ENCODE results near the gene IER2. TPM values are rescaled to one million over a fixed set of nuclear protein-coding genes. Genes with fewer than 3 reads are reported as not detected.

The IER2 gene
- total RNA-seq, 1 donor from 2014 or later = 19.8 TPM

- DNase-seq = peak; percentile 95
- intact Hi-C loops (cut with micrococcal nuclease) = no loop called here
- ATAC-seq = peak; percentile 95
These were observed 32.3 kb upstream of the IER2 start, which contains the start of gene NACC1 for GRCh38 chr19:13117772-13118423. NACC1 (plus strand) TSS chr19:13118264; CDS start chr19:13135208, 16,944 bp downstream.

DNA sequence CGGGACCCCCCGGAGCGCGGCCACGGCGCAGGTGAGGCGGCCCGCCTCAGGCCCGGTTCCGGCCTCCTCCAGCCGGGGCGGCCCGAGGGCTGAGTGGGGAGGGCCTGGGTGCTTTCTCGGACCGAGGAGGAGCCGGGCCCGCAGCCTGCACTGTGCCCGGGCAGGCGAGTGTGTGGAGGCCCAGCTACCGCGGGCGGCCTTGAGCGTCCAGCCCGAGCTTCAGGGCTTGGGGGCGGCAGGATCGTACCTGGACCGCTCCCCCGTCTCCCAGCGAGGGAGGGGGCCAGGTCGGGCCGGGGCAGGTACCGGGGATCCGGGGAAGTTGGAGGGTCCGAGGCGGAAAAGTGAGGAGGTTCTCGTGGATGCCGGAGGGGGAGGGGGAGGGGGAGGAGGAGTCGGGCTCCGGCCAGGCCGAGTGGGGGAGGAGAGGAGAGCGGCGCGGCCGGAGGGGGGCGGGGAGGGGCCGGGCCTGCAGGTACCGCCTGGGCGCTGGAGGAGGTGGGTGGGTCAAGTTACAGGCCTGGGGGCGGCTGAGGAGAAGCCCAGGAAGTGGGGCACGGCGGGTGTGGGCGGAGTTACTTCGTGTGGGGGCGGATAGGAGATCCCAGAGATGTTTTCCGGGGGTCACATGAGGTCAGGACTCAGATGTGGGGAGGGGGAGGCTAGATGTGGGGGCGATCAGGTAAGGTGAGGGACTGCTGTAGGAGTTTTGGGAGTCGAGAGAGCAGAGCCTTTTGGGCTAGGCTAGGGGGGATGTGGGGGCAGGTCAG is 31.6 kb upstream of the IER2 start:
- no peak for ATAC-seq
- intact Hi-C loops (cut with micrococcal nuclease) = no loop called here
- DNase-seq = peak; percentile 64

DNA sequence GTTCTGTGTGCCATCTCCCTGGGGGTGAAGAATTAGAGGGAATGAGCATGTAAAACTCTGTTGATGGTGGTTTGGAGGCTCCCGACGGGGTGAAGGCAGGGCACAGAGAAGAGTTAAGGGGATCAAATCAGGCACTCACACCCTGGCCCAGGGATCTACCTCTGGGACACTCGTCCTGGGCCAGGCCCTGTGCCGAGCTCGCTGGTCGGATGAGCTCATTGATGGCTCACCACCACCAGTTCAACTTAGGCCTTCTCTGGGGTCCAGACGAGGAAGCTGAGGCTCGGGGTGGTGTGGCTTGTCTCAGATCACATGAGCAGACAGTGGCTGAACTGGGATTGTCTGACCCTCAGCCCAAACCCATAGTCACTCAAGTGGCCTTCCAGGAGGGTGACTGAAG is 30.6 kb upstream of the IER2 start:
- ATAC-seq = no peak
- no peak for DNase-seq
- intact Hi-C loops (cut with micrococcal nuclease) = no loop called here

DNA sequence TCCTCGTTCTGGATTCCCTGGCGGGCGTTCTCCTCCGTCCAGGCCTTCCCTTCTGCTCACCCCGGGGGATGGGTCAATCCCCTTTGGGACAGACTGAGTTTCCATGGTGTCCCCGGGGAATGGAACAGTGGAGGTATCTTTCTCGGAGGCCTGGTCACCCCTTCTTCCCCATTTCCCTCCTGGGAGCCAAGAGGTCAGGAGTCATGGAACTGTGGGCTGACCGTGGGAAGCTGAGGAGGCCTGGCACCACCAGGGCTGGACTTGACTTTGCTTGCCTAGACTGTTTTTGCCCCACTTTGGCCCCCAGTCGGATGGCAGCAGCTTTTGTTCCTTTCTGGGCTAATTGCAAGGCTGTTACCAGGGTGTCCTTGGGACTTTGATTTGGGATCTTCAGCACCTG is 30.2 kb upstream of the IER2 start:
- intact Hi-C loops (cut with micrococcal nuclease) = no loop called here

DNA sequence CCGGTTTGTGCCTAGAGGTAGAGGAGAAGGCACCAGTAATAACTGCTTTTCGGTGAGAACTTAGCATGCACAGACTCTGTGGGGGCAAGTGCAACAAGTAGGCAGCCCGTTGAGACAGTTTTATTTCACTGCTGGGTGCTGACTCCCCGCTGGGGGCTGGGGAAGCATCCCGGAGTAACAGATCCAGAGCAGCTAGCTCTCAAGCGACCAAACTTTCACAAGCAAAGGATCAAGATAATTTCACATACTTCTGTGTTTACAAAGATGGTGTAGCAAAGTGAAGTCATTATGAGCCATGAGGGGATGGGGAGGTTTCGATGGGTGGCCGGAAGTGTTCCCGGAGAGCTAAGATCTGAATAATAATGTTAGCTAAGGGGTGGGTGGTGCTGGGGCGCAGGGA is 29.4 kb upstream of the IER2 start:
- ATAC-seq = no peak
- intact Hi-C loops (cut with micrococcal nuclease) = no loop called here
- no peak for DNase-seq

More for the DNA sequence above, 30.2 kb upstream of the IER2 start:
- ATAC-seq = no peak
- DNase-seq = no peak

GRCh38 chr19:13121551-13122274 is 28.5 kb upstream of the IER2 start:
- intact Hi-C loops (cut with micrococcal nuclease) = no loop called here
- no peak for DNase-seq
- ATAC-seq = no peak

- DNase-seq = no peak
- intact Hi-C loops (cut with micrococcal nuclease) = no loop called here
- ATAC-seq = no peak
These were observed 27.8 kb upstream of the IER2 start for GRCh38 chr19:13122275-13122878.

- no peak for ATAC-seq
- no peak for DNase-seq
- intact Hi-C loops (cut with micrococcal nuclease) = no loop called here
These were observed 26.9 kb upstream of the IER2 start for GRCh38 chr19:13122980-13123957.

DNA sequence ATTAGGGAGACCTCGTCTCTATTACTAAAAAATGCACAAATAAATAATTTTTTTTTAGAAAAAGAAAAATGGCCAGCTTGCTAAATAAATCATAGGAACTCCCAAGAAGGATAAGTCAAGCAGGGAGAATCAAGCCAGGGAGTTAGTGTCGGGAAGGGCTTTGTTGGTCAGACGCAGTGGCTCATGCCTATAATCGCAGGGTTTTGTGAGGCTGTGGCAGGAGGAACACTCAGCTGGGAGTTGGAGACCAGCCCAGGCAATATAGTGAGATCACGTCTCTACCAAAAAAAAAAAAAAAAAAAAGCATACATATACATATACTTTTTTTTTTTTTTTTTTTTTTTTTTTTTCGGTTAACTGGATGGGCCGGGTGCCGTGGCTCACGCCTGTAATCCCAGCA is 23.2 kb upstream of the IER2 start:
- no peak for ATAC-seq
- no peak for DNase-seq
- intact Hi-C loops (cut with micrococcal nuclease) = no loop called here

DNA sequence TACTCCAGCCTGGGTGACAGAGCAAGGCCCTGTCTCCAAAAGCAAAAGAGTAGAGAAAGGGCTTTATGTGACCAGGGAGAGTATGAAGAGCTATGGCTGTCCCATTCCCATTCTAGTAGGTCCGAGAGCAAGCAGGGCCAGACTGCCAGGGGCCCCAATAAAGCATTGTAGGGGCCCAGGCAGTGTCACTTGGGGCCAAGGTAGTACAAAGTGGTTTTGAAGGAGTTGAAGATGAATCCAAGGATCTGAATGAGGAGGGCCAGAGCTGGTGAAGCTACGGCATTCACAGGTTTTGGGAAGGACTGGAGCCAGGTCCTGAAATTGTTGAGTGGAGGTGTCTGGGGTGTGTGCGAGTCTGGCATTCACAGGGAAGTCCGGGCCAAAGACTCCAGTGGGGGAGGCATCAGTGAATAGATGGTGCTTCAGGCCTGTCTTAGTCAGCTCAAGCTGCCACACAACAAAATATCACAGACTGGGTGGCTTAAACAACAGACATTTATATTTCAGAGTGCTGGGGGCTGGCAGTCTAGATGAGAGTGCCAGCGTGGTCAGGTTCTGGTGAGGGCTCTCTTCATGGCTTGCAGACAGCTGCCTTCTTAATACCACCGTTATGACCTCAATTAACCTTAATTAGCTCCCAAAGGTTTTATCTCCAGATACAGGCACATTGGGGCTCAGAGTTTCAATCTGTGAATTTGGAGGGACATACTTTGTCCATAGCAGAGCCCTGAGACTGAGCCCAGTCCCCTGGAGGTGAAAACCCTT is 22.2 kb upstream of the IER2 start:
- intact Hi-C loops (cut with micrococcal nuclease) = no loop called here
- DNase-seq = no peak
- no peak for ATAC-seq

DNA sequence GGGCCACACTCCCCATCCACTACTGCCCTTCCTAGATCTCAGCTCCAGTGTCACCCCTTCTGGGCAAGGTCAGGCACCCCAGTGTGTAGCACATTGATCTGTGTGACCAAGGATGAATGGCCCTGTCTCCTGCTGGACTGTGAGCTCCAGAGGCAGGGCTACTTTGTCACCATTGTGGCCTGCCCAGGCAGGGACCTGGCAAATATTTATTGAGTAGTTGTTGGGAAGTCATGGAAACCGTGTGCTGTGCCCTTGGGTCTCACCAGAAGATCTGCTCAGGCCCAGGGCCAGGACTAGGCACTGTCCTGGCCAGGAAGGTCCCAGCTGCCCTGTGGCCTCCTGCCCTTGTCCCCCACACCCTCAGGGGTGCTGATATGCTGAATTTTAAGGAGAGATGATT is 21.6 kb upstream of the IER2 start:
- no peak for DNase-seq
- intact Hi-C loops (cut with micrococcal nuclease) = no loop called here
- ATAC-seq = peak; percentile 53

DNA sequence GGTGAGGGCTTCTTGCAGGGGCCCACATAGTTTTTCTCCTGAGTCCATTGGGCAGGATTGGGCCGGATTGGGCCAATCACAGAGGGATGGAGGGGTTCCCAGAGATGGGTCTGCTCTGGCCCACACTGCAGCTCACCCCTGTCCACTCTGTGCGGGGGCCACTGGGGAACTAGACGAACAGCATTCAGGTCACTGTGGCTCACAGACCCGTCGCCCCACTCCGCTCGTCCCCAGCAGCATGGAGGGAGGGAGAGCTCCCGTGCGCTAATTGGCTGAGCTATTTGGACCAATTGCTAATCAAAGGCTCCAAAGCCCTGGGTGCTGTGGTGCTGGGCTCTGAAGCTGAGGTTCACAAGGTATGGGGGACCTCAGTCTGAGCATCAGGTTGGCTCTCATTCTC is 20.8 kb upstream of the IER2 start:
- ATAC-seq (no peak), DNase-seq (no peak)
- intact Hi-C loops (cut with micrococcal nuclease) = no loop called here

DNA sequence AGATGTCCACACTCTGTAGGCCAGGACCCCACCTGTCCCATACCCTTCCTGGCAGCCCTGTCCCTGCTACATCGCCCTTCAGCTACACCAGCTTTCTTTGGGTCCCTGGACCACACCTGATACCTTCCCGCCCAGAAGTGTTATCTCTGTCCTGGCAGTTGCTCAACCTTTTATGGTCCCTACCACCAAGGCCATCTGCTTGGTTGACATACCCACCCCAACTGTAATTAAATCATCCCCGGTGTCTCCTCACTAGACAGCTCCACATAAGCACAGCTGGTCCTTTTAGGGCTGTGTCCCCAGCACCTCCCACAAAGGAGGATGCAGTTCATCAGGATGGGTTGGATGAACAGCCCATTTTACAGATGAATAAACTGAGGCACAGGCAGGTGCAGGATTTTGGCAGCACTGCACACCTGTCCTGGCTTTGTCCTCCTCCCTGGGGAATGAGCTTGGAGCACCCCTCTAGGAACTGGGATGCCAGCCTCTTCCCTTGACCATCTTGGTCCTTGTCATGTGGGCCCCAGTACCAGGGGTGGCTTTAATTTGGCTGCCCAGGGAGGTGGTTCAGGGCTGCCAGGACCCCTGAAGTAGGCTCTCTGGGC is 19.2 kb upstream of the IER2 start:
- intact Hi-C loops (cut with micrococcal nuclease) = no loop called here
- DNase-seq (no peak), ATAC-seq (no peak)

DNA sequence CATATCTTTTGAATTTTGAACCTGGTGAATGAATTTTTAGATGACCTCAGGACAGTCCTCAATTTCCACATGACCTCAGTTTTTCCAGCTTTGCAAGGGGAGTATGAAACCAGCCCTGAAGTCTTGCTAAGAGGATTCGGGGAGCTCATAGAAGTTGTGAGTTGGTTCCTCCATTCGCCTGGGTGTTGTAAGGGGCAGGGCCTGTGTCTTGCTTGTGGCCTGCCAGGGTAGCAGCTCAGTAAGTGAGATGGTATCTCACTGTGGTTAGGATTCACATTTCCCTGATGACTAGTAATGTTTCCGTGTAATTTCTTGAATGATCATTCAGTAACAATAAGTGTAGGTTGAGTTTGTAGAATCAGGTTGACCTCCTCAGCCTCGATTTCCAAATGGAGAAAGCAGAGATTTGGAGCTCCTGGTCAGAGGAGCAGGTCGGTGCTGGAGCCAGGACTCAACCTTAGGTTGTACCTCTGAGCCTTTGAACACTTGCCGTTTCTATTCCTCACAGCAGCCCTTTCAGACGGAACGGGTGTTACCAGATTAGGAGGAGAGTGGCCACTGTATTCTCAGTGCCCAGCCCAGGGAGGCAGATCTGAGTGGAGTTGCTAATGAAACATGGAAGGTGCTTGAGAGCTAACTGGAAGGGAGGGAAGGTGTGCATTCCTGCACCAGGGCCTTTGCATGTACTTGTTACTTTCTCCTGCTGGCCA is 17.6 kb upstream of the IER2 start:
- ATAC-seq = no peak
- DNase-seq = no peak
- intact Hi-C loops (cut with micrococcal nuclease) = no loop called here

- ATAC-seq (no peak), DNase-seq (no peak)
- intact Hi-C loops (cut with micrococcal nuclease) = no loop called here
These were observed 16.9 kb upstream of the IER2 start for GRCh38 chr19:13133241-13133870.

- DNase-seq (no peak), ATAC-seq (peak; percentile 92)
- intact Hi-C loops (cut with micrococcal nuclease) = no loop called here
These were observed 15.6 kb upstream of the IER2 start for GRCh38 chr19:13134626-13135025.

Measured in left ventricle myocardium superior (tissue), 1 donor.